WTC11 (cell line): ENCODE measurements around the gene CEP57. TPM values are rescaled to one million over a fixed set of nuclear protein-coding genes. Genes with fewer than 3 reads are reported as not detected.
"Not testable (repeated sequence)": the region's sequence is repeated elsewhere in the genome, so short reads cannot be mapped to it uniquely, and the experiment has no call there.

Experiments used
- ATAC-seq: fragments of 200-7000 bp; cut with Tn5 transposase; 2 replicates; pipeline ENCODE4 v1.10.0; 2021; ENCODE audit warnings: mild to moderate bottlenecking, moderate library complexity
- CTCF ChIA-PET: fragments of 300-600 bp; sonication (Branson Sonifier 250); formaldehyde crosslinking; loops from one replicate; lab custom pipeline; 2021; ENCODE audit warnings: antibody characterized with exemption; lab: Charles Lee
- POLR2A ChIA-PET: fragments of 350-600 bp; sonication (Branson Sonifier 250); formaldehyde crosslinking; loops from one replicate; lab custom pipeline; 2021; ENCODE audit warnings: antibody characterized with exemption; lab: Charles Lee
- DNase-seq: peaks from one replicate; pipeline ENCODE4 v3.0.0; 2021; ENCODE audit warnings: low spot score
- H3K27ac Mint-ChIP-seq: 2 replicates; pipeline ENCODE4 v1.8.0; 2021; ENCODE audit warnings: mixed read lengths
- H3K27me3 Mint-ChIP-seq: 2 replicates; pipeline ENCODE4 v1.8.0; 2021; ENCODE audit warnings: low read depth, mild to moderate bottlenecking, moderate library complexity, mixed read lengths
- H3K36me3 Mint-ChIP-seq: 2 replicates; pipeline ENCODE4 v1.8.0; 2021; ENCODE audit warnings: mixed read lengths
- H3K4me1 Mint-ChIP-seq: 2 replicates; pipeline ENCODE4 v1.8.0; 2022; ENCODE audit warnings: mixed read lengths
- H3K4me3 Mint-ChIP-seq: 2 replicates; pipeline ENCODE4 v1.8.0; 2021; ENCODE audit warnings: mild to moderate bottlenecking, moderate library complexity, mixed read lengths
- H3K9me3 Mint-ChIP-seq: 2 replicates; pipeline ENCODE4 v1.8.0; 2021; ENCODE audit warnings: mixed read lengths
- ATF6 ChIP-seq: sonication (generic); formaldehyde crosslinking; IDR thresholded peaks from 2 replicates; pipeline ENCODE4 v1.8.1; 2023; ENCODE audit warnings: mild to moderate bottlenecking, missing genetic modification reagents
- E2F5 ChIP-seq: sonication (generic); formaldehyde crosslinking; IDR thresholded peaks from 2 replicates; pipeline ENCODE4 v1.8.1; 2022; ENCODE audit warnings: mild to moderate bottlenecking, moderate library complexity, missing genetic modification reagents
- ELF4 ChIP-seq: sonication (generic); formaldehyde crosslinking; IDR thresholded peaks from 2 replicates; pipeline ENCODE4 v1.8.1; 2022; ENCODE audit warnings: low read depth, mild to moderate bottlenecking, moderate library complexity, missing genetic modification reagents
- FOXK1 ChIP-seq: sonication (generic); formaldehyde crosslinking; IDR thresholded peaks from 2 replicates; pipeline ENCODE4 v1.8.0; 2022; ENCODE audit warnings: mild to moderate bottlenecking, moderate library complexity, missing genetic modification reagents
- GABPB1 ChIP-seq: sonication (generic); formaldehyde crosslinking; IDR thresholded peaks from 2 replicates; pipeline ENCODE4 v1.8.1; 2023; ENCODE audit warnings: mild to moderate bottlenecking, missing genetic modification reagents
- GRHL2 ChIP-seq: fragments of 250-450 bp; sonication (Bioruptor Pico); IDR thresholded peaks from 2 replicates; pipeline ENCODE4 v1.8.0; 2022; ENCODE audit warnings: mild to moderate bottlenecking, moderate library complexity; ENCODE audit not compliant: insufficient replicate concordance, severe bottlenecking
- HMGA2 ChIP-seq: fragments of 250-450 bp; sonication (Bioruptor Pico); IDR thresholded peaks from 2 replicates; pipeline ENCODE4 v1.4.0; 2021; ENCODE audit warnings: mild to moderate bottlenecking, moderate library complexity
- HMGXB4 ChIP-seq: sonication (generic); formaldehyde crosslinking; IDR thresholded peaks from 2 replicates; pipeline ENCODE4 v1.8.1; 2023; ENCODE audit warnings: mild to moderate bottlenecking, moderate library complexity, missing genetic modification reagents
- NFE2L1 ChIP-seq: sonication (generic); formaldehyde crosslinking; IDR thresholded peaks from 2 replicates; pipeline ENCODE4 v1.8.1; 2023; ENCODE audit warnings: missing genetic modification reagents
- NFYB ChIP-seq: sonication (generic); formaldehyde crosslinking; conservative IDR thresholded peaks from 2 replicates; pipeline ENCODE4 v1.8.0; 2022; ENCODE audit warnings: low read depth, missing genetic modification reagents
- NR3C1 ChIP-seq: sonication (generic); formaldehyde crosslinking; conservative IDR thresholded peaks from 2 replicates; pipeline ENCODE4 v1.8.1; 2023; ENCODE audit warnings: low read depth, mild to moderate bottlenecking, missing genetic modification reagents
- OVOL2 ChIP-seq: fragments of 250-450 bp; sonication (Bioruptor Pico); IDR thresholded peaks from 2 replicates; pipeline ENCODE4 v1.9.0; 2021; ENCODE audit warnings: mild to moderate bottlenecking, borderline replicate concordance
- PREB ChIP-seq: sonication (generic); formaldehyde crosslinking; IDR thresholded peaks from 2 replicates; pipeline ENCODE4 v1.8.1; 2022; ENCODE audit warnings: mild to moderate bottlenecking, missing genetic modification reagents, moderate library complexity, borderline replicate concordance
- RORB ChIP-seq: fragments of 250-450 bp; sonication (Bioruptor Pico); IDR thresholded peaks from 2 replicates; pipeline ENCODE4 v1.9.0; 2021; ENCODE audit warnings: mild to moderate bottlenecking
- TEAD1 ChIP-seq: sonication (generic); formaldehyde crosslinking; IDR thresholded peaks from 2 replicates; pipeline ENCODE4 v1.8.0; 2022; ENCODE audit warnings: mild to moderate bottlenecking, missing genetic modification reagents
- USF2 ChIP-seq: sonication (generic); formaldehyde crosslinking; IDR thresholded peaks from 2 replicates; pipeline ENCODE4 v1.8.1; 2023; ENCODE audit warnings: mild to moderate bottlenecking, missing genetic modification reagents, moderate library complexity
- ZBTB43 ChIP-seq: sonication (generic); formaldehyde crosslinking; IDR thresholded peaks from 2 replicates; pipeline ENCODE4 v1.8.1; 2023; ENCODE audit warnings: mild to moderate bottlenecking, missing genetic modification reagents
- ZNF416 ChIP-seq: fragments of 250-450 bp; sonication (Bioruptor Pico); IDR thresholded peaks from 2 replicates; pipeline ENCODE4 v1.9.0; 2021; ENCODE audit warnings: mild to moderate bottlenecking, inconsistent platforms
- ZNF532 ChIP-seq: fragments of 250-450 bp; sonication (Bioruptor Pico); IDR thresholded peaks from 2 replicates; pipeline ENCODE4 v1.9.0; 2021; ENCODE audit warnings: mild to moderate bottlenecking, borderline replicate concordance
- total RNA-seq: library from RNA; stranded (reverse); gene quantifications from 3 replicates; pipeline ENCODE4 v1.2.3, GENCODE V29; 2021

Gene CEP57
- total RNA-seq, 1 experiment from 2014 or later: 70.7 TPM

GRCh38 chr11:95867105-95867504 is 76.8 kb downstream of the CEP57 start:
- no peak overlapping the region for H3K4me3 Mint-ChIP-seq
- ChIA-PET CTCF (no interaction called here), POLR2A (no interaction called here)
- TF ChIP-seq HMGA2: no peak
- no peak for TF ChIP-seq GRHL2 (CRISPR knock-in tag)
- no peak for TF ChIP-seq OVOL2 (CRISPR knock-in tag)
- TF ChIP-seq HMGXB4 (CRISPR knock-in tag): no peak
- no peak for TF ChIP-seq ATF6 (CRISPR knock-in tag)
- TF ChIP-seq E2F5: no peak
- no peak for TF ChIP-seq NR3C1
- no peak for TF ChIP-seq FOXK1 (CRISPR knock-in tag)
- no peak for TF ChIP-seq NFYB
- DNase-seq (no peak), ATAC-seq (no peak)
- no peaks in the 10 kb centered on the region for H3K9me3 Mint-ChIP-seq
- H3K27me3 Mint-ChIP-seq: no peaks in the 10 kb centered on the region
- H3K36me3 Mint-ChIP-seq: no peaks in the 10 kb centered on the region; the same call in 1 of the 2 replicates
- H3K4me1 Mint-ChIP-seq: no peaks in the 10 kb centered on the region
- no peak overlapping the region for H3K27ac Mint-ChIP-seq

- H3K4me3 Mint-ChIP-seq, DNase-seq, POLR2A ChIA-PET: not testable (repeated sequence)
Measured at GRCh38 chr11:95870877-95871276, 80.6 kb downstream of the CEP57 start.

GRCh38 chr11:95877291-95877690 is 87.0 kb downstream of the CEP57 start:
- Mint-ChIP-seq H3K27ac (no peak overlapping the region), H3K4me3 (no peak overlapping the region), H3K27me3 (peaks cover 4% of the 10 kb centered on the region), H3K4me1 (no peaks in the 10 kb centered on the region), H3K9me3 (peaks cover 43% of the 10 kb centered on the region), H3K36me3 (peaks cover 33% of the 10 kb centered on the region)
- ATAC-seq: no peak
- CTCF ChIA-PET: interaction anchor here (0.7 kb wide), 1 partner anchor 156 kb away, joined by 4 read pairs; no protein-coding TSS in a partner anchor
- POLR2A ChIA-PET: no interaction called here
- DNase-seq: no peak
- TF ChIP-seq HMGA2 (no peak), ZNF532 (CRISPR knock-in tag) (no peak), ZNF416 (no peak), TEAD1 (CRISPR knock-in tag) (no peak), GABPB1 (CRISPR knock-in tag) (no peak), NFYB (no peak), OVOL2 (CRISPR knock-in tag) (no peak), RORB (CRISPR knock-in tag) (no peak), USF2 (CRISPR knock-in tag) (no peak), ZBTB43 (no peak), PREB (no peak), NFE2L1 (CRISPR knock-in tag) (no peak), ELF4 (CRISPR knock-in tag) (no peak)

More at GRCh38 chr11:95870877-95871276, 80.6 kb downstream of the CEP57 start:
- H3K27ac Mint-ChIP-seq, H3K27me3 Mint-ChIP-seq, ATAC-seq, H3K4me1 Mint-ChIP-seq, CTCF ChIA-PET, H3K36me3 Mint-ChIP-seq: not testable (repeated sequence)
- peaks cover 19% of the 10 kb centered on the region for H3K9me3 Mint-ChIP-seq
